NCI-H187 (cell line): ENCODE measurements around the gene GDPGP1.
"Not testable (repeated sequence)": the region's sequence is repeated elsewhere in the genome, so short reads cannot be mapped to it uniquely, and the experiment has no call there.

Experiments used
- DNase-seq, 2 experiments: peaks; one replicate each; lab custom pipeline; 2025; lab: John Stamatoyannopoulos, UW

GDPGP1 gene, protein sequence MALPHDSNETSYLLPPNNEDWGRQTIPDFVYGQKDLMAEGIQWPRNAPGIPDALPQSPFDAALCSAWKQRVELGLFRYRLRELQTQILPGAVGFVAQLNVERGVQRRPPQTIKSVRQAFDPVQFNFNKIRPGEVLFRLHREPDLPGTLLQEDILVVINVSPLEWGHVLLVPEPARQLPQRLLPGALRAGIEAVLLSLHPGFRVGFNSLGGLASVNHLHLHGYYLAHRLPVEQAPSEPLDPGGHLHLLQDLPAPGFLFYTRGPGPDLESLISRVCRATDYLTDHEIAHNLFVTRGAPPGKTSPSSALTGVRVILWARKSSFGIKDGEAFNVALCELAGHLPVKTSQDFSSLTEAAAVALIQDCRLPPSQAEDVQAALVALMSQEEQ

DNA sequence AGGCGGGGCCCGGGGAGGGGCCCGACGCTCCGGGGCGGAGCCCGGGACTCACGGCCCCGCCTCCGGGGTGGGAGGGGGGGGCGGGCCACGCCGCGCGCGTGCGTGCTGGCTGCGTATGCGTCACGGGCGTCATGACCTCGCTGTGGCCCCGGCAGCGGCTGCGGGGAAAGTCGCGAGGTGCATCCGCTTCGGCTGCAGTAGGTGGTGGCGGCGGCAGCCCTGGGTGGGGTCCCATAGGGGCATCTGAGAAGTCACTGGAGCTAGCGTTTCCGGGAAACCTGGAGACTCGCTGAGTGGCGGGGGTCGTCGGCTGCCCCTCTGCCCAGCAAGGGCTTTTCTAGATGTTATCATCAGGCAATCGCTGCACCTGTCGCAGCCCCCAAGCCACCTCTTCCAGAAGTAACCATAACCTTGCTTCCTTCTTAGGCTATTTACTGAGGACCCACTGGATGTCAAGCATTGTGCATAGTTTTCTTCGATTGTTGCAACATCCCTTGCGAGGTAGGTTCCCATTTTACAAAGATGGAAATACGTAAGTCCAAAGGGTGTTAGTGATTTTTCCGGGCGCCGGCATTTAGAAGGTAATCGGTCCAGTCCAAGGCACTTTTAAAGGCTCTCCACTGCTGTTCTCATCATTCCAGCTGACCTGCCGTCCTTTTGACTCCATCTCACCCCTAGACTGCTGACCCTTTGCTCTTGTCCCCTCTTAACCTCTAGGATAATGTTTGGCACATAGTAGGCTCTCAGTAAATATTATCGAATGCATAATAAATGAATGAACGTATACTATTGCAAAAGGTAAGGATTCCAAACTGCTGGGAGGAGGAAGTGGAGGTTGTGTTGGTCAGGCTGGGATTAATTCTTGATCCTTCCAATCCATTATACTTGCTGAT lies at the start of gene GDPGP1:
GDPGP1 (plus strand) TSS at position 114 of the 893 bp plus-strand sequence. CDS start 6,700 bp downstream, outside the sequence.
- DNase-seq = peak in 1 of 2 experiments; percentile 74

DNA sequence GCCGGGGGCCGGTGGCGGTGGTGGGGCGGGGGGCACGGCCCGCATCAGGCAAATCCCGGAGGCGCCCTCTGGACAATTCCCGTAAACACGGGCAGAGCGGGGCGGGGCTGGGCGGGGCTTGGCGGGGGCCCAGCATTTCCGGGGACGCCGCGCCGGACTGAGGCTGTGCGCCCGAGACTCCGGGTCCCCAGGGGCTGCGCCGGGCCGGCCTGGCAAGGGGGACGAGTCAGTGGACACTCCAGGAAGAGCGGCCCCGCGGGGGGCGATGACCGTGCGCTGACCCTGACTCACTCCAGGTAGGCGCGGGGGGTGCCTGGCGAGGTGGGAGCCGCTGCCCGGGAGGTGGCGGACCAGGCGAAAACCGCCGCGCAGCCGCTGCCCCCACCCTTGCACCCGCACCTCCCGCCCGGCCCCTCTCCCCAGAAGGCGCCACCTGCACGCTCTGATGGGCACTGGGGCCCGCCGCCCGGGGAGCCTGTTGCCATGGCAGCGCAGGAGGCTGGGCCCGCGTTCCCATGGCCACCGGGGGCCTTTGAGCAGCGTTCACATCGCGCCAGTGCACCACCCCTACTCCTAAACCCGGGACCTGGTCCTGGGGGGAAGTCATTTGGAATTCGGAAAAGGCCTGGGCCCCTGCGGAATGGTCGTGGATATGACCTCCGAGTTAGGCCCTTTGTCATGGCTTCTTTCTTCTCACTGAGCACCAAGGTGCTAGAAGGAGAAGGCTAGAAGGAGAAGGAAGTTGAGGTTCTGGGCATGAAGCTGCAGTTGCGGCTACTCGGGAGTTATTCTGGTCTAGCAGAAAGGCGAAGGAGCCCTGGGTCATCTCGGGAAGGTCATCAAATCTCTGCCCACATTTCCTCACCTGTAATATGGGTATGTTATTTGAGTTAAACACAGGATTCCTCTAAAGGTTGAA lies 49.0 kb upstream of the GDPGP1 start:
- peak; percentile 54 to 72 for DNase-seq

DNA sequence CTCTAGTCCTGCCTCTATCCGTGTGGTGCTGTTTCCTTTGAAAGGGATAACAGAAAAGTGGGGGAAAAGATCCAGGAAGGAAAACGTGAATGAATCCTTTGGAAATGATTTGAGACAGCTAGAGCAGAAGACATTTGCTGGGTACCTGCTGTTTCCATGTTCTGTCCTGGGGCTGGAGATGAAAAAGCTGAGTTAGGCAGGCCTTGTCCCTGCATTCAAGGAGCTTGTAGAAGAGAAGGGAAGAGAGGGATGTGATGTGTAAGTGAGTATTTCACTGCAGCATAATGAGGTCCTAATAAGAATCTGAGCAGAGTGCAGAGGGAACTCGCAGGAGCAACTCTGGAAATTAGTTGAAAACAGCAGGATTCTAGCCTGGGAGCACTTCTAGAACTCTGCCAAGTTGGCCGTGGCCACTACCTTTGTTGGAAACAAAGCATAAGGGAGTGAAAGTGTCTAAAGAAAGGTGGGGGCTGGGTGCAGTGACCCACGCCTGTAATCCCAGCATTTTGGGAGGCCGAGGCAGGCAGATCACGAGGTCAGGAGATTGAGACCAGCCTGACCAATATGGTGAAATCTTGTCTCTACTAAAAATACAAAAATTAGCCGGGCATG lies 46.6 kb upstream of the GDPGP1 start:
- DNase-seq = no peak

DNA sequence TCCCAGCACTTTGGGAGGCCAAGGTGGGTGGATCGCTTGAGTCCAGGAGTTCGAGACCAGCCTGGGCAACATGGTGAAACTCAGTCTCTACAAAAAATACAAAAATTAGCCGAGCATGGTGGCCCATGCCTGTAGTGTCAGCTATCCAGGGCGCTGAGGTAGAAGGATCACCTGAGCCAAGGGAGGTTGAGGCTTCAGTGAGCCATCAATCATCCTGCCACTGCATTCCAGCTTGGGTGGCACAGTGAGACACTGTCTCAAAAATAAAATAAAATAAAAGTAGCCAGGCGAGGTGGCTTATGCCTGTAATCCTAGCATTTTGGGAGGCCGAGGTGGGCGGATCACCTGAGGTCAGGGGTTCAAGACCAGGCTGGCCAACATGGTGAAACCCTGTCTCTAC lies 45.9 kb upstream of the GDPGP1 start:
- DNase-seq = not testable (repeated sequence)

DNA sequence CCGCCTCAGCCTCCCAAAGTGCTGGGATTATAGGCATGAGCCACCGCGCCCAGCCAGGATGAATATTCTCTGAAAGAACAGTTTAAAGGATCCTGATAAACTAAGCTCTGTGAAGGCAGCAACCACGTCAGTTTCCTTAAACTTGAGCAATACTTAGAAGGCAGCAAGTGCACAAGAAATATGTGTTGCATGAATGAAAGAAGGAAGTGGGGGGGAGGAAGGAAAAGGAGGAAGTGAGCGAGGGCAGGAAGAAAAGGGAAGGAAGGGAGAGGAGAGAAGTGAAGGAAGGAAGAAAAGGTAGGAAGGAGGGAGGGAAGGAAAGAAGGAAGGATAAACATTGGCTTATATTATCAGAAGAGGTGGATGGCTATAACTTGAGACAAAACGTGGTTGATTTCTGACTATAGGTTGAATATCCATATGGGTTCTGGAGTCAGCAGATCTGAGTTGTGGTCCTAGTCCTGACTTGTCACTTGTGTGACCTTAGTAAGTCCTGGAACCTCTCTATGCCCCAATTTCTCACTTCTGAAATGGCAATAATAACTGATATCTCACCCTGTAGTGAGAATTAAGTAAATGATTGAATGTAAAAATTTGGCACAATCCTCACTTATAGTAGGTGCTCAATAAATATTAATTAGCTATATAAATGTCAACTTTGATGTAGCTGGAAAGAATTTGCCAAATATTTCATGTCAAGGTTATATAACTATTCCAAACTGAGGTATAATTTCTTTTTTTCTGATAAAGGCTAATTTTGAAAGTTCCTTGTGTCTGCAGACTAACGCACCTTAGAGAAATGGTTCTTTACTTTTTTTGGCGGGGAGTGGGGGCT lies 44.9 kb upstream of the GDPGP1 start:
- no peak for DNase-seq

DNA sequence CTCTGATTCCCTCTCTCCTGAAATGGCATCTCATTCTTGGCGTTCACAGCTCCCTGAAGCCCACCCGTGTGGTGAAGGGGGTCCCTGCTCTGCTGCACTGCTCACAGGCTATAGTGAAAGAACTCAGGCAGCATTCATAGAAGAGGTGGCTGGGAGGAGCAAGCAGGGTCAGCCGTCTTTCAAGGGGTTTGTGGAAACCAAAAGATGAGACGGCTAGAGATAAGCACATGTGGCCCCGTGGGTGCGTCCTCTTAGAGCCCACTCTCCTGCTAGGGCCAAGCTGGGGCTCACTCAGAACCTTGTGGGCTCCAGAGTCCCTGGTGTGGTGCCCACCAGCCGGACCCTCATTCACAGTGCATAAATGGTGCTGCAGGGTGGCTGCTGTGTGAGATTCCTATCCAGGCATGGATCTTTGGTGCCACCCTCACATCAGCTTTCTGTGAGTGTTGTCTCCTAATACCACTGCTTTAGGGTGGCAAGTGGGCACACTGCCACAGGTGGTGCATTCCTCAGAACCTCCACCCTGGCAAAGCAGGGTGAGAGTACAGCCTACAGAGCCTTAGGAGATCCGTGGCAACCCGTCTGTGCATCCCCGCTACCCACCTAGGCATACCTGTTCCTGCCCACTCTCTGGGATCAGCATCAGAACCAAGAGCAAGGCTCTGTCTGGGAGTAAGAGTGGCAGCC lies 44.1 kb upstream of the GDPGP1 start:
- no peak for DNase-seq

DNA sequence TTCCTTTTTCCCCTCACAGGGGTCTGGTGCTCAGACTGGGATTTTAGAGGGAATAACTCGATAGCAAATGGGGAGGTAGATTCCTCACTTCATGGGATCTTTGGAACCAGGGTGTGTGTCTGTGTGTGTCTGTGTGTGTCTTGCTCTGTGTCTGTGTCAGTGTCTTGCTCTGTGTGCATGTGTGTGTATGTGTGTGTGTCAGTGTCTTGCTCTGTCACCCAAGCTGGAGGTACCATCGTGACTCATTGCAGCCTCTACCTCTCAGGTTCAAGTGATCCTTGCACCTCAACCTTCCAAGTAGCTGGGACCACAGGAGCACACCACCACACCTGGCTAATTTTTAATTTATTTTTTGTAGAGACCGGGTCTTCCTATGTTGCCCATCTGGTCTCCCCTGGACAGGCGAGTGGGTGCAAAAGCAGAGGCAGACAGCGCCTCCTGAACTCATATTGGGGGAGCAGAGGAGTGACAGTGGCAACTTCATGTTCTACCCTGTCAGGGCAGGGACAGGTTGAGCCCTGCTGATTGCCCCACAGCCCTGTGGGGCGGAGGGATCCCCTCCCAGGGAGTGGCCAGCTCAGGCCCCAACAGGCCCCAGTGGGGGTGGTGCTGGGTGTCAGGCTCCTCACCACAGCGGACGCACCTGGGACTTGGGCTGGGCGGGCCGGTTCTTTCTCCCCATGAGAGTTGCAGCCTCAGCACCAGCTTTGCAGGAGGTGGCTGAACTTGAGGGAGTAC lies 43.2 kb upstream of the GDPGP1 start:
- DNase-seq = no peak

DNA sequence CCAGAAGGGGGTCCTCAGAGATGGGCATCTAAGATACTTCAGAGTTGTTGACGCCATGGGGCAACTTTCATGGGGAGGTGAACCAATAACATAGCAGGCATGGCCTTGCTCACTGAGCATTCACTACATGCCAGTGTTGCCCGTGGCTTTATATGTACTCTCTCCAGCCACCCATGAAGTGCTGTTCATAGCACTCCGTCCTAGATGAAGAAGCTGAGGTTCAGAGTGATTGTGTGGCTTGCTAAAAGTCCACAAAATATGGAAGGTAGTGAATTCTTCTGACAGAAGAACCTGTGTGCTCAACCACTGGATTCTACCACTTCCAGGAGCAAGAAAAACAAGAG lies 42.7 kb upstream of the GDPGP1 start:
- no peak for DNase-seq

DNA sequence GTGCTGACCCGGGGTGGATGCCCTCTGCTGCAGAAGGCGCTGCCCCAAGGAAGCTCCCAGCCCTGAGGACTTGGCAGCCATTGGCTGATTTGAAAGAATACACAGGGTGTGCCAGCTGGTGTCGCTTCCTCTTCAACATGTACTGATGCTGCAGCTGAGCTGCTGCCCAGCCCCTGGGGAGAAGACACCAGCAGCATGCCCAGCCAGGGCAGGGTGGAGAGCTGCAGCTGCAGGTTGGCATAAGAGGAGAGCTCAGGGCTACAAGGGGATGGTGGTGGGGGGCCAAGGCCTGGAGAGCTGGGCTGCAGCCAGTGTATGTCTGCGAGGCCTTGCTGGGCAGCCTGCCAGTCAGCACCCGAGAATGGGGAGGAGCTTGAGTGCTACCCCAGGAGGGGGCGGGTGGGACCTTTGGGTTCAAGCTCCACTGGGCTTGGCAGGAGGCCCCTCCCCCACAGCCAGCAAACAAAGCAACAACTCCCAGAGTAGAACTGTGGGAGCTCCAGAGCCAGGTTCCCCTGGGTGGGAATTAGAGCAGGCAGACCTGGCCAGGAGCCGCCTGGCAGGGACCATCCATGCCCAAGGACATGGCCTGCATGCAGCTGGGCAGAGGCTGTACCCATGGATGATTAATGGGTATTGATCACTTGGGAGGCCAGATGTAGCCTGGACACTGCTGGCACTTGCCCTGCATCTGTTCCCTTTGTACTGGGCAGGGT lies 42.1 kb upstream of the GDPGP1 start:
- peak; percentile 88 to 92 for DNase-seq

DNA sequence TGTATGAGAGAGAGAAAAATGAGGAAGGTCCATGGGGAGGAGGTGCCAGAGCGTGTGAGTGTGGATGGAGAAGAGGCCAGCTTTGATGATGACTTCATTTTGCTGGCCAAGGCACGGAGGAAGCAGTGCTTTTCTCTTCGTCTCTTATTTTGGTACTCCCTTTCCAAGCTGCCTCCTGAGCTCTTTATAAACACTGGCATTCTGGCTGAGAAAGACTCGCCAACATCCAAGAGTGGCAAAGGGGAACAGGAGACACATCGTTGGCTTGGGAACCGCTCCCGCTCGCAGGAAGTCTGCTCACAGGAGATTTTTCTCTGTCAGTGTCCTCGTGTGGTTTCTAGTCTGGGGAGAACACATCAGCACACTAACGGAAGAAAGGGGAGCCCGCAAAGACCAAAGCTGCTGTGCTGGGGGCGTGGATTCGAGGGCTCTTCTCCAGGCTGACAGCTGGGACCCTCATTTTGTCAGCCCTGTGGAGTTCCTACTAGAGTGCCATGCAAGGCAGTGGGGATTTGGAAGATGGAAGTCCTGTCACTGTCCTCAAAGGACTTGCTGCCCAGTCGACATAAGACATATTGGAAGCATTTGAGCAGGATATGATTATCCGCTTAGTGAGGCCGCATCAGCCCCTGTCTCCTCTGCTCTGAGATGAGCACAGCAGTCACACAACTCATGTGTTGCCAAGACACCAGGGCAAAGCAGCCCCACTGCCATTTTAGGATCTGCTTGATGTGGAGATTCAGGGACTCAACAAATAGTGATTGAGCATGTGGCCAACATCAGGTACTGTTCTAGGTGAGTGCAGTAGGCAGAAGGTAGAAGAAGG lies 40.8 kb upstream of the GDPGP1 start:
- no peak for DNase-seq

DNA sequence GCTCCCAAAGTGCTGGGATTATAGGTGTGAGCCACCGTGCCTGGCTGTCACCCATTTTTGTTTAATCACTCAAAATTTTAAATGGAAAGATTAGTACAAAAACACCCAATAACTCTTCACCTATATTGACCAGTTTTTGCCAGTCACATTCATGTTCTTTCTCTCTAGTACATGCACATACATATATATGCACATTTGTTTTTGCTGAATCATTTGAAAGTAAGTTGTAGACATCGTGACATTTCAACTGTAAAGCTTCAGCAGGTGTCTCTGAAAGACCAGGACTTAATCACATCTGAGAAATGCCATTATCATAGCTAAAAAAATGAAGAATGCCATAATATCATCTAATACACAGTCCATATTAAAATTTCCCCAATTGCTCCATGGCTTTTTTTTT lies 39.4 kb upstream of the GDPGP1 start:
- no peak for DNase-seq

DNA sequence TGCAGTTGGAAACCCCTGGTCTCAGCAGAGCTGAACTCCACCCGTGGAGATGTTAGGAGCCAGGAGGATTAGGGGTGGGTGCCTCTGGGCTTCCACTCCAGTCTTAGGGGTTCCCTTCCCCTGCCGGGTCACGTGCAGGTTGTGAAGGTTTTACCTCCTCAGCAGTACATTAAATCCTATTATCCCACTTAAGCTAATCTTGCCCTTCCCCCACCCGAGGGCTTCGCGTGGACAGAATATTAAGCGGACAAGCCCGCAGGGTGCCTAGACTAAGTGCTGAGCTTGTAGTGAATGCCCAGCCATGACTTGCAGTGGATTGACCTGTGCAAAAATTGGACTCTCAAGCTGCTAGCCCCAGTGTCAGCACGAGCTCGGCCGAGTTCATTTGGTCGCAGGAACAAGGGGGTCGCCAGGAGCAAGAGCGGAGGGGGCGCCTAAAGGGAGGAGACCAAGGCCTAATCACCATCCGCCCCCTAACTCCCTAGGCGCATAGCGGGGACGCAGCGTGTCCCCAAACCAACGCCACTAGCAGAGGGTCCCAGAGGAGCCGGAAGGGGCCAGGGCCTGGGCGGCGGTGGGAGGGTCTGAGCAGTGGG lies 33.4 kb upstream of the GDPGP1 start:
- DNase-seq = no peak

DNA sequence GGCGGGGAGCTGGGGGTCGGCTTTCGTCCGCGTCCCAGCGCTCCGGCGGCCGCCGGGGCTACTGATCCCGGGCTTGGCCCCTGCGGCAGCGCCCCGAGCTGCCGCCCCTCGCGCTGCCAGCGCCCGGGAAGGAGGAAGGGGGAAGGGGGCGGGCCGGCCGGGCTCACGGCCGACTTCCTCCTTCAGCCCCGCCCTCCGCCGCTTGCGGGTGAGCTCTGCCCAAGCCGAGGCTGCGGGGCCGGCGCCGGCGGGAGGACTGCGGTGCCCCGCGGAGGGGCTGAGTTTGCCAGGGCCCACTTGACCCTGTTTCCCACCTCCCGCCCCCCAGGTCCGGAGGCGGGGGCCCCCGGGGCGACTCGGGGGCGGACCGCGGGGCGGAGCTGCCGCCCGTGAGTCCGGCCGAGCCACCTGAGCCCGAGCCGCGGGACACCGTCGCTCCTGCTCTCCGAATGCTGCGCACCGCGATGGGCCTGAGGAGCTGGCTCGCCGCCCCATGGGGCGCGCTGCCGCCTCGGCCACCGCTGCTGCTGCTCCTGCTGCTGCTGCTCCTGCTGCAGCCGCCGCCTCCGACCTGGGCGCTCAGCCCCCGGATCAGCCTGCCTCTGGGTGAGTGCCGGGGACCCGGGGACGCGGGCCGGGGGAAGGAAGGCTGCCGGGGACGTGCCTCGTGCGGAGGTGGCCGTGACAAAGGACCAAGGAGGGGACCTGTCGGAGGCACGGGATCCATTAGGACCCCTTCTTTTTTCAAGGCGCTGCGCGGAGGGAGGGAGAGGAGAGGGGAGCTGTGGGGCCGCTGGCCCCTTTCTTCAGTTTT lies 32.7 kb upstream of the GDPGP1 start, which contains the start of gene SEMA4B:
SEMA4B (plus strand) TSS at position 201 of the 814 bp plus-strand sequence; CDS start at position 450, 249 bp downstream.
- DNase-seq = peak in 1 of 2 experiments; percentile 38

DNA sequence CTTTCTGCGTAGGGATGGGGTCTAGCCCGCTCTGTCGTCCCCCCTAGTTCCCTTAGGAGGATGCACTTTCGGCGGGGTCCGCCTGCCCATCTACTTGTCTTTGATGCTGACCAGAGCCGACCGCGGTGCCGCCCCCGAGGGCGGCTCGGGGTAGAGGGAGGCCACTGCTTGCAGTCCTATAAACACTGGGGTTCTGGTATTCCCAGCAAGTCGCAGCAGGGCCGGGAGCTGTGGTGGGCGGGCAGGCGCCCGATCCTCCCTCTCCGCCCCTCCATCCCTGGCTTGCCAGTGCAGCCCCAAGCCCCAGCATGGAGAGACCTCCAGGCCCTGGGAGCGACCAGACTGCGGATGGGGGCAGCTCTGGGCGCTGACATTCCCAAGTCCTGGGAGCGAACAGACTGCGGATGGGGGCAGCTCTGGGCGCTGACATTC lies 32.0 kb upstream of the GDPGP1 start:
- no peak for DNase-seq

DNA sequence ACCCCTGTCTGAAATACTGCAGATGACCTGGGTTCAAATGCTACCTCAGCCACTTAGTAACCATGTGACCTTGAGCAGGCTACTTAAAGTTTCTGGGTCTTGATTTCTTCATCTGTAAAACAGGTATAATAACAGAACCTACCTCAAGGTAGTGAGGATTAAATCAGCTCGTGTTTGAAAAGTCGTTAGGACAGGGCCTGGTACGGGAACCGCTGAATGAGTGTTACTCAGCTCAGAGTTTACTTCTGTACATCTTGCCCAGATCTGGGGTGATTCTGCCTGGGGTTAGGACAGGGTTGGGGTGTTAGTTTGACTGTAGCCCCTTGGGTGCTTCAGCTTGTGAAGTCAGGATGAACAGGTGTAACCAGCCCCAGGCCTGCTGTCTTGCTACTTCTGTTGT lies 31.1 kb upstream of the GDPGP1 start:
- DNase-seq = no peak

DNA sequence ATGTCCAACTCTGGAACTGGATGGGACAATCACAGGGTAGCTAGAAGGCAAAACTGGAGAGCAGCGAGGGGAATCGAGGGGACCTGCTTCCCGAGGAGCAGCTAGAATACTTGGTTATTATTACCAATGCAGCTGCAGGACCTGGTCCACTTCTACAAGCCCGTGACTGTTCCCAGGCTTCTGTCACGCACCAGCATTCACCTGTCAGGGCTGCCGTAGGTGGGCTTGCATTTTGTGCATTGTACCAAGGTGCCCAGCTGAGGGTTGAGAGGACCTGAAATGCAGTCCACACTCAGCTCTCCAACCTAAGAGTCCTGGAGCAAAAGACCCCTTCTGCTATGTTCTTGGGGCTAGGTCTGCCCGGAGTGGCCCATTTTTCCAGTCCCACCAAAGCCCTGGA lies 30.5 kb upstream of the GDPGP1 start:
- no peak for DNase-seq
